Heart left ventricle (tissue), 16 donors: ENCODE measurements around the gene KISS1R. TPM values are rescaled to one million over a fixed set of nuclear protein-coding genes. Genes with fewer than 3 reads are reported as not detected.
"Not testable (repeated sequence)": the region's sequence is repeated elsewhere in the genome, so short reads cannot be mapped to it uniquely, and the experiment has no call there.

Source experiments
- ATAC-seq, 4 donors: fragments of 200-7000 bp; cut with Tn5 transposase; one replicate each; pipeline ENCODE4 v1.9.1; 2020 to 2022; ENCODE audit warnings: moderate library complexity in 4 of 4, mild to moderate bottlenecking in 3 of 4, moderate number of reproducible peaks in 1 of 4
- DNase-seq, 5 donors: peaks; one replicate each; pipeline ENCODE4 v3.0.0-alpha.2; 2020
- H3K27ac ChIP-seq, 12 donors: fragments of 200-600 bp; sonication (generic) in 4 of 12; one replicate each; pipeline versions ENCODE4 v1.5.0 to v1.8.0; 2016 to 2022; ENCODE audit warnings: mild to moderate bottlenecking in 2 of 12
- H3K27me3 ChIP-seq, 9 donors: fragments of 200-600 bp; sonication (generic) in 2 of 9; one replicate each; pipeline versions ENCODE4 v1.5.1 to v1.8.0; 2016 to 2022; ENCODE audit warnings: mild to moderate bottlenecking in 3 of 9
- H3K36me3 ChIP-seq, 9 donors: fragments of 200-600 bp; sonication (generic) in 2 of 9; one replicate each; pipeline versions ENCODE4 v1.5.0 to v1.8.0; 2018 to 2022; ENCODE audit warnings: mild to moderate bottlenecking in 2 of 9
- H3K4me1 ChIP-seq, 12 donors: fragments of 200-600 bp; sonication (generic) in 4 of 12; one replicate each; pipeline versions ENCODE4 v1.5.0 to v1.8.0; 2016 to 2022; ENCODE audit warnings: mild to moderate bottlenecking in 3 of 12
- H3K4me3 ChIP-seq, 12 donors: fragments of 200-600 bp; sonication (generic) in 4 of 12; one replicate each; pipeline versions ENCODE4 v1.5.0 to v1.8.0; 2017 to 2022; ENCODE audit warnings: mild to moderate bottlenecking in 9 of 12, moderate library complexity in 4 of 12
- H3K9me3 ChIP-seq, 12 donors: fragments of 200-600 bp; sonication (generic) in 4 of 12; one replicate each; pipeline versions ENCODE4 v1.5.0 to v1.8.0; 2016 to 2022; ENCODE audit warnings: mild to moderate bottlenecking in 1 of 12
- CTCF ChIP-seq, 12 donors: fragments of 200-600 bp; sonication (generic) in 4 of 12; IDR thresholded peaks; one replicate each; pipeline versions ENCODE4 v1.5.0 to v1.8.0; 2018 to 2022; ENCODE audit warnings: antibody characterized with exemption in 12 of 12, mild to moderate bottlenecking in 5 of 12
- POLR2A ChIP-seq, 2 donors: fragments of 450-650 bp; IDR thresholded peaks; one replicate each; pipeline ENCODE4 v1.6.1; 2017; ENCODE audit warnings: antibody characterized with exemption in 2 of 2, mild to moderate bottlenecking in 2 of 2, moderate library complexity in 2 of 2
- WGBS, 4 donors: extraction: QIAGEN DNeasy Blood & Tissue Kit in 2 of 4; methylation state at CpG; one replicate each; pipeline versions ENCODE4 v1.1.5 to v1.1.7; 2013 to 2018; 5-methylcytosine and 5-hydroxymethylcytosine counted together
- intact Hi-C, 10 donors: fragments of 100-400 bp; cut with DNase I; formaldehyde crosslinking; loops; one replicate each; pipeline versions ENCODE4 v1.11.1 to v1.14.2; 2022
- polyA plus RNA-seq, 2 donors: library from polyadenylated mRNA; stranded (reverse); fragments of 200-250 nt; gene quantifications; one replicate each; pipeline ENCODE4 v1.2.3, GENCODE V29; 2013
- total RNA-seq, 9 donors: library from RNA; depleted of rRNA in 2 of 9; stranded (reverse); fragments of >200 nt in 2 of 9; fragmentation: NEBNext Ultra II Directional in 3 of 9; extraction: Animal tissue kit (Norgen Biotek cat#: 25700) in 3 of 9; gene quantifications; one replicate each; pipeline versions ENCODE4 v1.1.0 to v1.2.4, GENCODE V29; 2016 to 2023
- donor health status: ischemic (EF 13 %, LVEDD 7.1; RV severe dilation, severe dysfunction).
- donor health status: healthy with polysubstance abuse.
- donor health status: DM: no; HTN: yes; CAD: no.
- donor health status: DM: no; HTN: no; CAD: no.
- donor health status: ischemic (EF 25% LVEDD 6.9; RV normal size, moderate dysfunction).
- donor health status: ischemic (EF 25% LVEDD 5.7; RV mildly dilated, moderate dysfunction).
- donor health status: healthy.
- donor health status: DM: yes; HTN: yes; CAD: no.
- donor health status: ischemic (EF 35%, LVEDD 5.7; RV mildly dilated, moderate dysfunction).
- donor health status: nonischemic (EF 11% LVEDD 7.7; RV severe dilation, severe dysfunction).
- donor health status: DM: yes; HTN: yes; CAD: no.
- donor health status: PGD.
- donor health status: ischemic (EF 29% LVEDD 5.4; RV normal size, mild dysfunction).
- donor health status: nonischemic (EF 23%, LVEDD 6.1; RV moderate dilation, normal function).

The KISS1R gene
- total and polyA plus RNA-seq, 11 donors = not detected

DNA sequence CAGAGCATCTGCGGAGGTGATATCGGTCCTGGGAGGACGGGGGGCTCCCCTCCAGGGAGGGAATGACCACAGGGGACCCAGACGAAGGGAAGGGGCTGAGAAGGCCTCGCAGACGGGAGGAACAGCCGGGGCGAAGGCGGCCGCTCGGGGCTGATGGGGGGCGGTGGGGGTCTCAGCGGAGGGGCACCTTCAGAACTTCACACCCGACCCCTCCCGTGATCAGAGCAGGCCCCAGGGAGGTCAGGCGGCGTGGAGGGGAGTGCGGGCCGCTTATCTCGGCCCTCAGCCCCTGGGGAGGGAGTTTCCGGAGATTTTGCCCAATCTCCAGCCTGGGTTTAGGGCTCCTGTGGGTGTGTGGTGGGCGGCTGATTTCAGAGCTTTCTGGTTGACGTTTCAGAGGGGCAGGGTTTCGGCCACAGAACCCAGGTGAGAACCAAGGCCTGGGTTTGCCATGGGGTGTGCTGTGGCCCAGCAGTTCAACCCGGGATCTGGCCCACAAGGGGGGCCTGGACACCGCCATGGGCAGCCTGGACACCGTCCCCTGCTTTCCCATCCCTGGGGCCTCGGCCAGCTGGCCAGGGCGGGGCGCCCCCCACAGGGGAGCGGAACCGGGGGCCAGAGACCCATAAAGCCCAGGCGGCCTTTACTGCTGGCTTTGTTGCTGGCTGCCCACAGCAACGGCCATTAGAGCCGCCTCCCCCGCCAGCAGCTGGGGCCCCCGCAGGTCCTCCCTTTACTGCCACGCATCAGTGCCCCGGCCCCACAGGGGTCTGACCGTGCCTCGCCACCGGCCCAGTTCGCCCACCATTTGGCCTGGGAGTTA is 37.8 kb downstream of the KISS1R start:
- 71 to 85% (median 81%) methylated on average over 31 to 43 of the region's 43 CpGs for WGBS, 4 donors
- no peaks in the 10 kb centered on the region for H3K9me3 ChIP-seq
- no peak for DNase-seq
- peak in 2 of 4 donors; percentile 9 to 16 for ATAC-seq
- no peaks in the 10 kb centered on the region for H3K27me3 ChIP-seq
- peaks cover 0 to 13% (median 0%) of the 10 kb centered on the region in 12 donors for H3K4me1 ChIP-seq
- H3K27ac ChIP-seq = no peak overlapping the region
- H3K4me3 ChIP-seq = no peak overlapping the region
- intact Hi-C loops = no loop called here
- TF ChIP-seq CTCF (IDR thresholded peaks at IDR 0.05) (no peak), POLR2A (IDR thresholded peaks at IDR 0.05) (no peak)
- peaks cover 0 to 6% (median 0%) of the 10 kb centered on the region in 9 donors for H3K36me3 ChIP-seq

DNA sequence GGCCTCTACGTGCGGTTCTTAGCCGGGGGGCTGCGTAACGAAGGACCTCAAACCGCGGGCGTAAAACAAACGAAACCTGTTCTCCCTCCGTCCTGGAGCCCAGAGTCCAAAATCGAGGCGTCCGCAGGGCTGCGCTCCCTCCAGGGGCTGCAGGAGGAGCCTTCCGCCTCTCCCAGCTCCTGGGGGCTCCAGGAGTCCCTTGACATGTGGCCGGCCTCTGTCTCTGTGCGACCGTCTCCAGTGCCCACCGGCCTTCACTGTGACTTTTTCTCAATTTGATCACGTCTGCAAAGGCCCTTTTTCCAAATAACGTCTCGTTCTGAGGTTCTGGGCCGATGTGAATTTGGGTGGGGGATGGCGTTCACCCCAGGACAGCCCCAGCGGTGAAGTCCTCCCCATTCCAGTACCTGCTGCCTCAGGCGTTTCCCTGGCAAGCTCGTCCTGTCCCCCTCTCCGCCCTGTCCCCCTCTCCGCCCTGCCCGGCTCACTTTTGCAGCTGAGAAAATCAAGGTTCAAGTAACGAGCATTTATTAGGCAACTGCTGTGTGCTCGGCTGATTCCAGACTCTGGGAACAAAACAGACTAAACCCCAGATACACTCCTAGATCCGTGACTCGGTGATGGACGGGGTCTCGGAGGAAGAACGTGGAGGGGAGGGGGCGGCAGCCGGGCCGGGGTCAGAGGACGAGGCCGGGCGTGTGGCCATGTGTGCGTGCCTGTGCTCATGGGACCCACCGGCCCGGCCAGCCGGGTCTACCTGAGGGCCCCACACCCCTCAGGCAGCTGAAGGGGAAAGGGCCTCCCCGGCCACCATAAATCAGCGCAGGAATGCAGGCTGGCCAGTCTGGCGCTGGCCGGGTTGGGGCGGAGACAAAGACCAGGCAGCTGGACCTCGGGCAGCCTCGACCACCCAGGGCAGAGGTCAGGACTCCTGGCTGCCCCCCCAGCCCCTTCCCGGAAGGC is 39.0 kb downstream of the KISS1R start:
- TF ChIP-seq POLR2A (IDR thresholded peaks at IDR 0.05) (no peak), CTCF (IDR thresholded peaks at IDR 0.05) (no peak)
- intact Hi-C loops = no loop called here
- WGBS, 4 donors = 88 to 91% (median 90%) methylated on average over 51 to 55 of the region's 55 CpGs
- DNase-seq (no peak), ATAC-seq (no peak)
- H3K4me3 ChIP-seq = no peak overlapping the region
- H3K9me3 ChIP-seq = no peaks in the 10 kb centered on the region
- no peaks in the 10 kb centered on the region for H3K27me3 ChIP-seq
- no peak overlapping the region for H3K27ac ChIP-seq
- peaks cover 0 to 13% (median 0%) of the 10 kb centered on the region in 12 donors for H3K4me1 ChIP-seq
- peaks cover 0 to 9% (median 0%) of the 10 kb centered on the region in 9 donors for H3K36me3 ChIP-seq

GRCh38 chr19:956766-957440 is 39.8 kb downstream of the KISS1R start:
- Histone ChIP-seq H3K27me3 (no peaks in the 10 kb centered on the region), H3K36me3 (peaks cover 0 to 9% (median 0%) of the 10 kb centered on the region in 9 donors), H3K4me3 (no peak overlapping the region), H3K27ac (no peak overlapping the region), H3K4me1 (peaks cover 0 to 13% (median 0%) of the 10 kb centered on the region in 12 donors), H3K9me3 (no peaks in the 10 kb centered on the region)
- ATAC-seq (no peak), DNase-seq (no peak)
- TF ChIP-seq POLR2A (IDR thresholded peaks at IDR 0.05) (no peak), CTCF (IDR thresholded peaks at IDR 0.05) (no peak)
- WGBS, 4 donors = 71 to 83% (median 76%) methylated on average over 20 to 27 of the region's 27 CpGs
- intact Hi-C loops = no loop called here

GRCh38 chr19:957578-957977 is 40.4 kb downstream of the KISS1R start:
- H3K4me3 ChIP-seq, DNase-seq, ATAC-seq, H3K9me3 ChIP-seq, H3K36me3 ChIP-seq, H3K27ac ChIP-seq, H3K27me3 ChIP-seq, intact Hi-C loops: not testable (repeated sequence)
- H3K4me1 ChIP-seq = peaks cover 0 to 11% (median 0%) of the 10 kb centered on the region in 12 donors
- WGBS, 4 donors = 93 to 97% (median 94%) methylated on average over 9 of the region's 9 CpGs
